GM18858 (cell line): ENCODE results near the gene ARHGAP42.
A peak's percentile ranks its signal among the peaks of the same experiment; 100 is the strongest.

ENCODE experiments used
- ATAC-seq: cut with Tn5 transposase; IDR thresholded peaks from one replicate; pipeline ENCODE4 v1.9.1; 2021; ENCODE audit not compliant: unreplicated experiment

The ARHGAP42 gene

DNA sequence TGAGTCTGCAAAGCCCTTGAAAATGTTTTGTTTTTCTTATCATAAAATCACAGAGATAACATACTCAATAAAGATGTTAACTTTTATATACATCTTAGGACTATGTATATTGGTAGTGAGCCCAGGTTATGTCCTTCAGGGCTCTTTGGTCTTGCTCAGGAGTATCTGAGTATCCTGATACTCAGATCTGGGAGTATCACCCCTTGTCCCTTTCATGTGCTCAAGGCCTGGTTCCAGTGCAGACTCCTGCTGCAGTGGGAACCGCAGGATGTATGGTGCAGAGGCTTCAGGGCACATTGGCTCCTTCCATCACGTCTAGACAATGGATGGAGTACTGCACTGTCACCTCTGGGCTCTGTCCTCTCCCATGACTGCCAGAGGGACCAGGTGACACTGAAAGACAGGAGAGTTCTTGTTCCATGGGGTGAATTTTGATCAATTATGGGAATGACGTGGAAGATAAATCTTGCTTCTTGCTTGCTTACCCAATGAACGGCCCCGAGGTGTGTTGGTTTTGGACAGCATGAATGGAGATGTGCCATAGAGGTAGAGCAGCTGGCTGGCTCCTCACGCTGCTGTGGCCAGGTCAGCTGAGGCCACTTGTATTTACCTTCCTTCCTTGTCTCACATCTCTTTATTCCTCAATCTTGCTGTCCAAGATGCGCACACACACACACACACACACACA lies 215.5 kb downstream of the ARHGAP42 start:
- no peak for ATAC-seq

DNA sequence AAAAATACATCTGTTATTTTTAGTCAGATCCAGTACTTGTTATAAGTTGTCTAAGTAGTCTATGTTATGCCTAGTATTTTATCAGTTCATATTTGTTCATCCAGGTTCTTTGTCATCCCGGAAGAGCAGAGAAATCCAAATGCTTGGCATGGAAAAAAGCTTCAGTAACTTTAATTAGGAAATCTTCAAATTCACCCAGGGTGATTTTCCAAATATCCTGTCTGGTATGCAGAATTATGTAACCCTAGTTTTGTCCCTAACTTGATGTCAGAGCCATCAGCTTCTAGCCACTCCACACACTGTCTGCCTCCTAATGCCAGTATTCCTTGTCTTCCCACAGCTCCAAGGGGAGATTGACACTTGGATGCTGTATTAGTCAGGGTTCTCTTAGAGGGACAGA lies 216.2 kb downstream of the ARHGAP42 start:
- ATAC-seq, result no peak

- no peak for ATAC-seq
Observed at GRCh38 chr11:100905684-100906083, 218.6 kb downstream of the ARHGAP42 start.

DNA sequence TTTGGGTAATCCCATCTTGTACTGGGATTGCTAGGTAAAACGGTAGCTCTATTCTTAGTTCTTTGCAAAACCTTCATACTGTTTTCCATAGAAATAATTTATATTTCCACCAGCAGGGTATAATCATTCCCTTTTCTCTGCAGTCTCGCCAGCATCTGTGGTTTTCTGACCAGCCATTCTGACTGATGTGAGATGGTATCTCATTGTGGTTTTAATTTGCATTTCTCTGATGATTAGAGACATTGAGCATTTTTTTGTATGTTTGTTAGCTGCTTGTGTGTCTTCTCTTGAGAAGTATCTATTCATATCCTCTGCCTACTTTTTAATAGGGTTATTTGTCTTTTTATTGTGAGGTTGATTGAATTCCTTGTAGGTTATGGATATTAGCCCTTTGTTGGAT lies 221.7 kb downstream of the ARHGAP42 start:
- ATAC-seq, result peak; percentile 36

DNA sequence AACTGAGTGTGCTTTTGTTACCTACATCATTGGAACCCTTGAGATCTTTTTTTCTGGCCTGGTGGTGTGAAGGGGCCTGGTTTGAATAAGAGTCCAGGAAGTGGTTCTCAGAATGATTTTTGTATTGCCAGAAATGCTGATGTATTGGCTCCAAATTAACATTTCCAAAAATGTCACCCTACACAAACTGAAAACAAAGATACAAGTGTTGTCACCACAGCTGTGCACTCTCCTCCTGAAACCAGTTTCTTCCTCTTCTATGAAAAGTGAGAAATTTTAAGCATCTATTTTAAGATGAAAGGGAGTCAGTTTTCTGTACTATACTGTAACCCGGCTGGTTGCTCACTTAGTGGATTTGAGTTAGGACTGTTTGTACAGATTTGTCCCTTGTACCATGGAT lies 223.7 kb downstream of the ARHGAP42 start:
- peak; percentile 96 for ATAC-seq

- ATAC-seq, result no peak
Observed at GRCh38 chr11:100914415-100915110, 227.5 kb downstream of the ARHGAP42 start.

DNA sequence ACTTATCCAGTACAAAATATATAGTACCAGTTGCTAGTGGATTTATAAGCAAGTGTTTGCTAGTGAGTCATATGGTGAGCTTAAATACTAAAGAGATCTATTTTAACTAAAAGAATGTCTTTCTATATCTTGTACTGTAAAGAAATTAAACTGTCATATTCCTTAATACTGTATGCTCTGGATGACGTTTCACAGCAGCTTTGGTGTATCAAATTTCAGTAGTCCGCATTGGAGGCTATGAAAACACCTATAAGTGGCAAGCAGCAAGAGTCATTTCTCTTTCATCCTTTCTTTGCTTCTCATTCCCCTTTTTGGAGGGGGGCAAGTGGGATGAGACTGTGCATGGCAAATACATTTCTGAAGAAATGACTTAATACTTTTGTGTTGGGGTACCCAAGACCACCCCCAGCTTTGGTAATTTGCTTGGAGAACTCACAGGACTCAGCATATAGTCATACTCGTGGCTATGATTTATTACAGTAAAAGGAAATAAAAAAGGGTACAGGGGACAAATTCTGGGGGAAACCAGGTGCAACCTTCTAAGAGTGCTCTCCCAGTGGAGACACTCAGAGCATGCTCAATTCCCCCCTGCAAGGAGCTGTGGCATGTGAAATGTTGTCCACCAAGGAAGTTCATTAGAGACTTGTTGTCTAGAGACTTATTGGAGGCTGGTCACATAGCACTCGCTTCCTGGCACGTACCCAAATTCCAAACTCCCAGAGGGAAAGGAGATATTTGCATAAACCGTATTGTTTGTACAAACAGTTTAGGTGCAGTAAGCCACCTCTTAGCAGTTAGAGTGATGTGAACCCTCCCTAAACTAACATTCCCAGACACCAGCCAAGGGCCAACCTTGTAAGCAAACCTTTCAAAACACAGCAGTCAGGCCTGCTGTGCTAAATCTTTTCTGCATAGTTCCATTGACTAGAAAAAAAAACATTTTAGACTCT lies 231.7 kb downstream of the ARHGAP42 start:
- ATAC-seq, result no peak

DNA sequence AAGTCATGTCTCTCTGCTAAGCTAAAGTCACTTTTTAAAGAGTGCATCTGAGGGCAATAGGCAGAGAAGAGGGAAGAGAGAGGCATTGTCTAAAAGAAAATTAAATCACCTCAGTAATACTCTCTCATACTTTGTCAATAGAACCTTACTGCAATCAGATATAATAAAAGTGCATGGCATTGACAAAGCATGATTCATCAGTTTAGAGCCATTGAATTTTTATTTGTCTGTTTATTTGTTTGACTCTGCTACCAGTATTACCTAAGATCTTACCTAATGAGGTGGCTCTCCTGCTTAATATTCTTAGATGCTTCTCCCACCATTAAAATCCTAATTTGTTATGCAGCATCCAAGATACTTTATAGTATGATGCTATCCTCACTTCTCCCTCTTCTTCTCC lies 233.5 kb downstream of the ARHGAP42 start:
- no peak for ATAC-seq

GRCh38 chr11:100922121-100922520 lies 235.0 kb downstream of the ARHGAP42 start:
- ATAC-seq, result no peak

DNA sequence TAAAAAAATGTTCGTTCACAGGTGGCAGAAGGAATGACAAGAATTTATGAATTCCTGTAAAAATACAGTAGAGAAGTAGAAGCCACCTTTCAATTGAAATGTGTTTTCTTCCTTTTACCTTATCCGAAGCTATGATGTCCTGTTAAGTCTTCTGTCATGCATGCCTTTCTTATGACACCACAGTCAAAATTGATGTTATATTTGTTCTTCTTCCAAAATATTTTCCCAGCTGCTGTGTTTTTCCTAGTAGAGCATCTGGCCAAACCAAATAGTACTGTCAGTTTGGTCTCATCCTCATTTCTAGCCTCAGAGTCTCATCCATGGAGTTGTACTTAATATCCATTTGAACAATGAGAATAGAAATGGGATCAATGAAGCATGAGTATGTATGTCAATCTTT lies 236.5 kb downstream of the ARHGAP42 start:
- ATAC-seq, result no peak

DNA sequence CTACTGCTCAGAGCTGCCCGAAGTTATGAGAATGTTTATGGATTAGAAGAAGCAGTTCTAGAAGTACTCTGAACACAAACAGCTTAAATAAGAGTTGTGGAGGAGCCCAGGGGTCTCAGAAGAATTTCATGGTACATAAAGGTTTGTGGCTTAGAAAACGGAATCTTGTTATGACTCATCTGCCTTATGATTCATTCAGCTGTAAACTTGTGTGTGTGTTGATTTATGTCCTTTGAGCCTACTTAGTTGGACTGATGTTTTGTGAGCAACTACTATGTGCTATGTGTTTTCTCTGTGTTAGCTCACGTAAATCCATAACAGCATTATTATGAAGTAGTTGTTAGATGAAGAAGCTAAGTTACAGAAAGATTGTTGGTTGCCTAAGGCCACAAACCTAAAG lies 238.8 kb downstream of the ARHGAP42 start:
- ATAC-seq, result peak; percentile 82

GRCh38 chr11:100927579-100927978 lies 240.5 kb downstream of the ARHGAP42 start:
- no peak for ATAC-seq

- ATAC-seq, result no peak
Observed at GRCh38 chr11:100928426-100928825, 241.3 kb downstream of the ARHGAP42 start.

DNA sequence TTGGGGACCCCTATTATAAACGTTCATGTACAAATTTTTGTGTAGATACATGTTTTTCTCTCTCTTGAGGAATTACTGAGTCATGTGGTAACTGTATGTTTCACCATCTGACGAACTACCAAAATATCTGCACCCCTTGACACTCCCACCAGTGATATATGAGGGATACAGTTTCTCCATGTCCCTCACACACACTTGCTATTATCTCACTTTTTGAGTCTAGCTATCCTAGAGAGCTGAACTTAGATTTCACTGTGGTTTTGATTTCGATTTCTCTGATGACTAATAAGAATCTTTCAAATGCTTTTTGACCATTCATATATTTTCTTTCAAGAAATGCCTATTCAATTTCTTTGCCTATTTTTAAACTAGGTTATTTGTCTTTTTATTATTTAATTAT lies 242.3 kb downstream of the ARHGAP42 start:
- ATAC-seq, result peak; percentile 75

DNA sequence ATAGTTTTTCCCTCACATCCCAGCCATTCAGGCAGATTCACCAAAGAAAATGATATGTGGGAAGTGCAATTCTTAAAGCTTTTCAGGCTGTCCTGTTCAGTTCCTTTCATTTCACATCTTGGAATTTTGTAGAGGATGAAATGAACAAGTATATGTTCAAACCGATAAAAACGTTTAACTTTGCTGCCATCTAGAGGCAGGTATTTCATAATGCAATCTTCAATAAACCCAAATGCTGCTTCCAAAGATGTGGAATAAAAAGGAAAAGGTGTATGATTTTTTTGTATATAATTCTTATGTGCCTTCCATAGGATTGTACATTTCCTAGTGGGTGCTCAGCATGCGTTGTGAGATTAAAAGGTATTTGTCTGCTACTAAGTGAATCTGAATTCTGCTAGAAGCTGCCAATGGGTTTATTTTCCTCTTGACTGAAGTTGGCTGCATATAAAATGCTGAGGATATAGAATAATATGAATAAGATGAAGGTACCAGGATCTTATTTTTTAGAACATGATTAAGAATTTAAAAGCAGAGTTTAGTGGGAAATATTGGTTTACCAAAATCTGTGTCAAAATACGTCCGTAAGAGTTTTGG lies 243.2 kb downstream of the ARHGAP42 start:
- ATAC-seq, result no peak

- ATAC-seq, result peak; percentile 43
Observed at GRCh38 chr11:100932474-100933100, 245.5 kb downstream of the ARHGAP42 start.

GRCh38 chr11:100936781-100937180 lies 249.7 kb downstream of the ARHGAP42 start:
- no peak for ATAC-seq

DNA sequence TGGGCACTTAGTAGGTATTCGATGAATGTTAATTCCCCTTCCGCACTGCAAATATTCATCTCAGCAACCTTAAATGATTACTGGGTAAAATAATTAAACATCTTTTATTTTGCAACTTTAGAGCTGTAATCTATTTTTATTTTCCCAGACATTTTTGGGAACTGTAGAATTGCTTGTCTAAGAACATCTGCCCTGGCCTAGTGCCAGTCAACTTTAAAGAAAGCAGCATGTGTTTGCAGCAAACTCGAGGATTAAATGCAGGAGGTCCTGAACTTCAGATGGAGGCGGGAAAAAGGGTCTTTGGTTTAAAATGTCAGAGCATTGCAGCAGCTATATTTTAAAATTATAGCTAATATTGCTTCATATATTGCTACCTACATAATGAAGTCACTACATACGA lies 252.5 kb downstream of the ARHGAP42 start:
- no peak for ATAC-seq

GRCh38 chr11:100940111-100940510 lies 253.0 kb downstream of the ARHGAP42 start:
- ATAC-seq, result no peak

DNA sequence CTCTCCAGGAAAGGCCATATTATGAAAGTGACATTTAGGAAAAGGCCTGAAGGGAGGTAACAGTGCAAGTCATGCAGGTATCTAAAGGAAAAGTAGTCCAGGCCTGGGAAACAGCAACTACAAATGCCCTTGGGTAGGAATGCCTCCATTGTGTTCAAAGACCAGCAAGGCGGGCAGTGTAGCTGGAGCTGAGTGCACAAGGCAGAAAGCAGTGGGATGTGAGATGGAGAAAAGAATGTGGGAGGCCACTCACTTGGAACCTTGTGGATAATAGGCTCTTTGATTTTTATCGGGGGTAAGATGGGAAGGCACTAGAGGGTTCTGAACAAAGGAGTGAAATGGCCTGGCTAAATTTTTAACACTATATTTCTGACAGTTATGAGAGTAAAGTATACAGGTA lies 253.9 kb downstream of the ARHGAP42 start:
- ATAC-seq, result no peak

- ATAC-seq, result no peak
Observed at GRCh38 chr11:100942016-100942415, 254.9 kb downstream of the ARHGAP42 start.
